ENCODE measurements around the gene HSFX3. TPM values are rescaled to one million over a fixed set of nuclear protein-coding genes. Genes with fewer than 3 reads are reported as not detected.

HSFX3 gene
- total and polyA plus RNA-seq, 2 of the 8 experiments (the other 6 are each of a cell fraction or from before 2014, with no cell fraction given), result not detected

DNA sequence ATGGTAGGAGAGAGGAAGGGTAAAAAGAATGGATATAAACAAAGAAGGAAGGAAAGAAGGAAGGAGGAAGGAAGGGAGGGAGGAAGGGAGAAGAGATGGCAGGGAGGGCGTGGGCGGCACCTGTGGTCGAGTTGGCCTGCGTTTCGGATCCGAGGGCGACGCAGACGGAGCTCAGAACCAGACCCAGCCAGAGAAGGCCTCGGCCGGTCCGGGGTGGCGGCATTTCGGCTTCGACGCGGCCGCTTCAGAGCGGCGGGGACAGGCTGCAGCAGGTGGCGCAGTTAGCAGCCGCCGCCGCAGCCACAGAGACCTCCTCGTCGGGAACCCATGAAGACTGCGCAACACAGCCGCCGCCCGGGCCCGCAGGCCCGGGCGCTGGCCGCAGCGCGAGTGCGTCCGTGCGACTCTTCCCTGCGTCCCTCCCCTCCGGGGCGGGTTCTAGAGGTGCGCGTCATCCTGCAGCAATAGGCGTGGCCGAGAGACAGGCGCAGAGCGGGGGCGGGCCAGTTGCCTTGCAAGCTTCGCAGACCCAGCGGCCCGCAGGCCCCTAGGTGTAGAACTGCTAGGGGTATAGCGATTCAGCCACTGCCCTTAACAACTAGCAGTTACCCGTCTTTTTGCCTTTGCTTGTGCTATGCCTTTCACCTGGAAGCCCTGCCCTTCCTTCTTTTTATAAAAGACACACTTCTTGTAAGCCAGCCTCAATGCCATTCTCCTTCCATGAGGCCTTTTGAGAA lies 44.6 kb downstream of the HSFX3 start, which contains the start of gene IDS (continued):
- TF ChIP-seq BCL11A (IDR thresholded peaks at IDR 0.05; ENCODE audit: low read depth in 2 of 2, low read length in 2 of 2) (no peak), NANOG (IDR thresholded peaks at IDR 0.05; ENCODE audit: insufficient read depth, low read depth, low read length, poor library complexity, severe bottlenecking) (no peak), KDM4A (IDR thresholded peaks at IDR 0.05; ENCODE audit: low read depth, low read length, severe bottlenecking) (peak; percentile 33), TAF7 (optimal IDR thresholded peaks at IDR 0.05; ENCODE audit: borderline replicate concordance, low read depth, low read length) (peak; percentile 35), MAFK (IDR thresholded peaks at IDR 0.05; ENCODE audit: low read depth, low read length) (no peak)
- TF ChIP-seq, protein P1, sequence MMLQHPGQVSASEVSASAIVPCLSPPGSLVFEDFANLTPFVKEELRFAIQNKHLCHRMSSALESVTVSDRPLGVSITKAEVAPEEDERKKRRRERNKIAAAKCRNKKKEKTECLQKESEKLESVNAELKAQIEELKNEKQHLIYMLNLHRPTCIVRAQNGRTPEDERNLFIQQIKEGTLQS (IDR thresholded peaks at IDR 0.05; ENCODE audit: insufficient read depth, low read depth, low read length), result no peak
